ENCODE data around the gene RAD23A.

- TF ChIP-seq POLR2AphosphoS5 (IDR thresholded peaks at IDR 0.05): peak in 1 of 4 donors; percentile 17
- TF ChIP-seq CTCF (IDR thresholded peaks at IDR 0.05): no peak
Observed at GRCh38 chr19:12985049-12985776, 39.6 kb downstream of the RAD23A start.
